A204.1 (cell line): ENCODE data around the gene SIPA1.
"Not testable (repeated sequence)": the region's sequence is repeated elsewhere in the genome, so short reads cannot be mapped to it uniquely, and the experiment has no call there.

Source experiments
- FAIRE-seq: peaks from 2 replicates; lab custom pipeline; 2012; peaks lifted over from hg19 to GRCh38; lab: Jason Lieb, UNC

Gene SIPA1

GRCh38 chr11:65623852-65624616 is 13.9 kb upstream of the SIPA1 start:
- no peak for FAIRE-seq

- no peak for FAIRE-seq
Measured at GRCh38 chr11:65624931-65625627, 12.8 kb upstream of the SIPA1 start.

GRCh38 chr11:65625628-65626342 is 12.1 kb upstream of the SIPA1 start:
- no peak for FAIRE-seq

GRCh38 chr11:65627202-65627601 is 10.7 kb upstream of the SIPA1 start:
- no peak for FAIRE-seq

GRCh38 chr11:65629579-65629978 is 8.3 kb upstream of the SIPA1 start:
- FAIRE-seq: no peak

DNA sequence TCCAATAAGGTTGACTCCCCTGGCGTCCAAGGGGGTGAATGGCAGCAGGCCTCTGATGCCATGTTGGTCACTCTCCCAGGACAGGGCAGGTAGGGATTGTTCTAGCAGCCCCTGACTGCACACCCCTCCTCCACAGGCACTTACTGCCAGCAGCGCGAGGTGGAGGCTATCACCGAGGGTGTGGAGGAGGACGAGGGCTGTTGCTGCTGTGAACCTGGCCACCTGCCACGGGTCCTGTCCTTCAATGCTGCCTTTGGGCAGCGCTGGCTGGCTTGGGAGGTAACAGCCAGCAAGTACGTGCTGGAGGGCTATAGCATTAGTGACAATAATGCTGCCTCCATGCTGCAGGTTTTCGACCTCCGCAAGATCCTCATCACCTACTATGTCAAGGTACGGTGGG is 7.7 kb upstream of the SIPA1 start:
- FAIRE-seq: no peak

- FAIRE-seq: no peak
Measured at GRCh38 chr11:65633390-65634108, 4.4 kb upstream of the SIPA1 start.

DNA sequence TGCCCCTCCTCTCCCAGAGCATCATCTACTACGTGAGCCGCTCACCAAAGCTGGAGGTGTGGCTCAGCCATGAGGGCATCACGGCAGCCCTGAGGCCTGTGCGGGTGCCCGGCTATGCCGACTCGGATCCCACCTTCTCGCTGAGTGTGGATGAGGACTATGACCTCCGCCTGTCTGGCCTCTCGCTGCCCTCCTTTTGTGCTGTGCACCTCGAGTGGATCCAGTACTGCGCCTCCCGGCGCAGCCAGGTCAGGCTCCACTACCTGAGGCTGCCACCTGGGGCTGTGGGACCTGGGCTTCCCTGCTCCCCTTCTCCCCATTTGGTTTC is 3.8 kb upstream of the SIPA1 start:
- no peak for FAIRE-seq

DNA sequence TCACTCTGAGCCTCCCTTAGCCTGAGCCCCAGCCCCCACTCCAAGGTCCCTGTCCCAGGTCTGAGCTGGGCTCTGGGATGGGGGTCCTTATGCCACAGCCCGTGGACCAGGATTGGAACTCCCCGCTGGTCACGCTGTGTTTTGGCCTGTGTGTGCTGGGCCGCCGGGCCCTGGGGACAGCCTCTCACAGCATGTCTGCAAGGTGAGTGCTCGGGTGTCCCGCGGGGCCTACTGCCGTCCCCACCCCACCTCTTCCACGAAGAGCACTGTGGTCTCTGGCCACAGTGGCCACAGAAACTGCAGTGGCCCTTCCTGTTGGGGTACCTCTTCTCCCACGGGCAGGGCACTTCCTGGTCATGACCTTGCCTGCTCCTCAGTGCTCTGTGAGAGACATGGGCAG is 3.5 kb upstream of the SIPA1 start:
- FAIRE-seq: no peak

GRCh38 chr11:65634905-65635731 is 2.8 kb upstream of the SIPA1 start:
- no peak for FAIRE-seq

GRCh38 chr11:65636108-65637031 is 1.5 kb upstream of the SIPA1 start:
- FAIRE-seq: no peak

- no peak for FAIRE-seq
Measured at GRCh38 chr11:65637032-65637557, 806 bp upstream of the SIPA1 start.

DNA sequence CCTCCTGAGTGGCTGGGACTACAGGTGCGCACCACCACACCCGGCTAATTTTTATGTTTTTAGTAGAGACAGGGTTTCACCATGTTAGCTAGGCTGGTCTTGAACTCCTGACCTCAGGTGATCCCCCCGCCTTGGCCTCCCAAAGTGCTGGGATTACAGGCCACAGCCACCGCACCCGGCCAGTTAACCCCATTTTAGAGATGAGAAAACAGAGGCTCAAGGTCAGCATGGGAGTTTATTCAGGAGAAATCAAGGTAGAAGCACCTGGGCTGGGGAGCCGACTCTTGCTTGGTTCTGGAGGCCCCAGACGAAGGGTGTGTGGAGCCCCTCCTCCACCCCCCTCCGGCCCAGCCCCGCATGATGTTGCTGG is 1.3 kb downstream of the SIPA1 start:
- not testable (repeated sequence) for FAIRE-seq

DNA sequence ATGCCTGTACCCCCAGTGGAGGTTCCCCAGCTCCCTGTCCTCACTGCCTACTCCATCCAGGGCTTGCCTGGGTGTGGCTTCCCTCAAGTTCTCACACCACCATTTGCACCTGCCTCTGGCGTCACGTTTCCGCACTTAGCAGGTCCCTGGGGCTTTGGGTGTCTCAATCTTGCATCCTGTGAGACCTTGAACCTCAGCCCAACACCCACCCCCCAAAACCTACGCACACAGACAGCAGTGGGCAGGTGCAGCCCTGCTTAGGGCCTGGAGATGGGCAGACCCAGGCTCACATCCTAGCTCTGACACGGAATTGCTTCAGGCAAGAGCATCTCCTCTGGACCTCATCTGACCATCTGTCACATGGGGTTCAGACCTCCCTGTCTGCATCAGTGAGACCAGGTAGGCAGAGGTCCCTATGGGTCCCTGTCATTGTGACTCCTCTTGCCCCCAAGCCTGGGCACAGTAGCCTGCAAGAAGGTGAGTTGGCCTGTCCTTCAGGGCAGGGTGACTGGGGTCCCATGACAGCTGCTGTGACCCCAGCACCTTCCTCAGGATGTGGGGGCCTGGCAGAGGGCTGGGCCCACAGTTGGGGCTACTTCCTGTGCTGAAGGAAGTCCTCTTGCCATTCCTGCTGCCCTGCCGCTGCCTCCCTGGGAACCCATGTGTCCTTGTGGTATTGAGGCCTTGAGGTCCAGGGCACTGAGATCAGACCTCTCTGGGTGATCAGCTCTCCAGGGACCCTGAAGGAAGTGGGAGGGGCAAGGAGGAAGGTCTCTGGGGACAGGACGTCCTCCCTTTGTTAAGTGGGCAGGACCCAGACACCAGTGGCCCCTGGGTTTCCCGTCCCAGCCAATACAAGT is 2.0 kb downstream of the SIPA1 start:
- no peak for FAIRE-seq

GRCh38 chr11:65640483-65641296 is 2.8 kb downstream of the SIPA1 start:
- no peak for FAIRE-seq

DNA sequence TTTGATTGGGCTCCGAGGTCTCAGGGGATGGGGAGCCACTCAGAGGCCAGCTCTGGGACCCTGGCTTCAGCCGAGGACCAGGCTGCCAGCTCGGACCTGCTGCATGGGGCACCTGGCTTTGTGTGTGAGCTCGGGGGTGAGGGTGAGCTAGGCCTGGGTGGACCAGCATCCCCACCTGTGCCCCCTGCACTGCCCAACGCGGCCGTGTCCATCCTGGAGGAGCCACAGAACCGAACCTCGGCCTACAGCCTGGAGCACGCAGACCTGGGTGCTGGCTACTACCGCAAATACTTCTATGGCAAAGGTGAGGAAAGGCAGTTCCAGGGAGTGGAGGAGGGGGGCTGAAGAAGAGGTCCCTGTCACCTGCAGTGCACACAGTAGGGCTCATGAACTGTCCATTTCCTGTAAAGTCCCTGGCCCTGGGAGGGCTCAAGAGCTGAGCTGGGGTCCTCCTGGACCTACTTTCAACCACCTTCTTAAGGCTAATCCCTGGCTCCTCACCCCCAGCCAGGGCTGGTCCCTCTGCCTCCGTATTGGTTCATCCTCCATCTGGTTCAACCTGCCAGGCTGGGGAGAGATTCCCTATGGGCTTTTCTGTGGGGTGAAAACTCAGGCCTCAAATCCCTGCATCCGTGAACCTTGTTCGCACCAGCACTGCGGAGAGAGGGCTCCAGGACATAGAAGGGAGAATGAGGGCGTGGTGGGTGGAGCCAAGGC is 3.6 kb downstream of the SIPA1 start:
- no peak for FAIRE-seq

DNA sequence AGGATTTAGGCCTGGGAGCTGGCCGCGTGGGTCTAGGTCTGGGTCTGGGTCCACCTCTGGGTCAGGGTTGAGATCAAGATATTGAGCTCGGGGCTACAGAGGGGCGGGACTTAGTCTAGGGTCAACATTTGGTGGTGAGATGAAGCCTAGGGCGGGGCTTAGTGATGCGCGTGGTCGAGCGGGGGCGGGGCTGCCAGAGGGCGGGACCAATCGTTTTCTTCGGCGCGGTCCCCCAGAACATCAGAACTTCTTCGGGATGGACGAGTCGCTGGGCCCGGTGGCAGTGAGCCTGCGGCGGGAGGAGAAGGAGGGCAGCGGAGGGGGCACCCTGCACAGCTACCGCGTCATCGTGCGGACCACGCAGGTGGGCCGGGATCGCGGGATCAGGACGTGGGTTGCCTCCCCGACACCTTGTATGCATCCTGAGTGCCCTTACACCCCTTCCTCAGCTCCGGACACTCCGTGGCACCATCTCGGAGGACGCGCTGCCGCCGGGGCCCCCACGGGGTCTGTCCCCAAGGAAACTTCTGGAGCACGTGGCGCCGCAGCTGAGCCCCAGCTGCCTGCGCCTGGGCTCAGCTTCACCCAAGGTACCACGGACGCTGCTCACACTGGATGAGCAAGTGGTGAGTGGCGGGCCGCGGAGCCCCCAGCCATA is 4.2 kb downstream of the SIPA1 start:
- FAIRE-seq: no peak
